NT2/D1 (cell line): ENCODE results near the gene MBOAT1.

Experiments used
- YY1 ChIP-seq: IDR thresholded peaks from 2 replicates; pipeline ENCODE4 v1.6.1; 2011; ENCODE audit not compliant: insufficient read length, insufficient read depth
- ZNF274 ChIP-seq: IDR thresholded peaks from 2 replicates; pipeline ENCODE4 v1.6.1; 2011; ENCODE audit warnings: mild to moderate bottlenecking, low read depth, low read length

- TF ChIP-seq YY1 (no peak), ZNF274 (no peak)
Observed at GRCh38 chr6:20147469-20147868, 64.8 kb downstream of the MBOAT1 start.
